ENCODE data around the gene EPB41L5.
"Not testable (repeated sequence)": the region's sequence is repeated elsewhere in the genome, so short reads cannot be mapped to it uniquely, and the experiment has no call there.

The EPB41L5 gene

DNA sequence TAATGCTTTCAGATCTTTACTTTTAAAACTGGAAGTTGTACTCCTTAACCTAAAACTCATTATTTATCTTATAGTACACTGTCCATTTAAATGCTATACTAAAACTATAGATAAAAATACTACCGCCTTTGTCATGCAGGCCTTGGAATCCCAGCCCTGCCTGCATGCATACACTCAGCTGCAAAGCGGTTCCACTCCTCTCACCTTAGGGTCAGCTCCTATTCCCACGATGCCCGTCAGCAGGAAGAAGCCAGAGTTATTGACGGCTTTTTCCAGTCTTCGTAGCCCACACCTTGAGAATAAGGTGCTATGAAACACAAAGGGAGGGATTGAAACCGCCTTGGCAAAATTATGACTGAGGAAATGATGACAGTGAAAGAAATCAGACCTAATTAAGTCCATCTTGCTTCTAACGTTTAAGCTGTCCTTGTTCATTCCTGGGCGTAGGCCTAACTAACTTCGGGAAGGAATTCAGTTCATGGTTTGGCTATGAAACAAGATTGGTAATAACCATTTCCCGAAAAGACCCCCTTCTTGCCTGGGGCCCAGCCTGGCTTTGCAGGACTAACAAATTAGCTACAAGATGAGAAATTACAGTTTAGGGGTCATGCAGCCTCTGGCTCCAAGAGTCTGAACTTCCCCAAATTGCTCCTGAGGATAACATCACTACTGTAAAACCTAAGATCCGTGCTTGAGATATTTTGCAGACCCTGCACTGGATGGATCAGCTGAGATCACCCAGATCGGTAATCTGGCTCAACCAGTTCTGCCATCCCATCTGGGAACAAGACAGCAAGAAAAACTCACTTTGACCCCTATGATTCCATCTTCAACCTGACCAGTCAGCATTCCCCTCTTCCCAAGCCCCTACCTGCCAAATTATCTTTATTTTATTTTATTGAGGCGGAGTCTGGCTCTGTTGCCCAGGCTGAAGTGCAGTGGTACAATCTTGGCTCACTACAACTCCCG is 17.1 kb downstream of the EPB41L5 start:
- no peak for DNase-seq (ENCODE audit: low read depth)

DNA sequence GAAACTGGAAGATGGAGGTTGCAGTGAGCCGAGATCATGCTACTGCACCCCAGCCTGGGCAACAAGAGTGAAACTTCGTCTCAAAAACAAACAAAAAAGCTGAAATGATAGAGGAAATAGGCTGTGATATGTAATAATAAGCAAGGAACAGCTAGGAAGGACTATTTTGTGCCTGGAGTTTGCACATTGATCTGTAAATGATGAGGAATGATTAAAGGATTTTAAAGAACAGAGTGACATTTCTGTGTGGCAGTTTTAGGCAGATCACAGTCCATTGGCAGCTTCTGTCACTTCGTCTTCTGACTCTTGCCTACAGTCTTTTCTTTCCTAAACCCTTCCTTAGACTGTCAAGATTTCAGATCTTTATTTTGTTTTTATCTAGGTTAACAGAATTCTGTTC is 19.4 kb downstream of the EPB41L5 start:
- DNase-seq (ENCODE audit: low read depth) = no peak

DNA sequence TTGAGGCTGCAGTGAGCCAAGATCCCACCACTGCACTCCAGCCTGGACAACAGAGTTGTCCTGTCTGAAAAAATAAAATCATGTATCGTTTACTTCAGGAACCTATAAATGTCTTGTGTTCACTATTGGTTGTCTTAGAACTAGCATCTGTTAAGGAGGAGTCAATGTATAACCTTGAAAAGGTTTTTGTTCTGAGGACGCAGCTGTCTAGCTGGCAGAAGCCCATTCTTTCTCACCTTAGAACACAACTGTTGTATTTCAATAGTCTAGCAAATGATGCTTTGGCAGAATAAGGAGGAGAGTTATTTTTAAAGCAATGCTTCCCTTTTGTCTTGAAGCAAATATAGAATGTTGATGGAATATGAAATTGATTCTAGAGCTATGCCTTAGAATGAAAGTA is 21.1 kb downstream of the EPB41L5 start:
- DNase-seq (ENCODE audit: low read depth) = no peak

DNA sequence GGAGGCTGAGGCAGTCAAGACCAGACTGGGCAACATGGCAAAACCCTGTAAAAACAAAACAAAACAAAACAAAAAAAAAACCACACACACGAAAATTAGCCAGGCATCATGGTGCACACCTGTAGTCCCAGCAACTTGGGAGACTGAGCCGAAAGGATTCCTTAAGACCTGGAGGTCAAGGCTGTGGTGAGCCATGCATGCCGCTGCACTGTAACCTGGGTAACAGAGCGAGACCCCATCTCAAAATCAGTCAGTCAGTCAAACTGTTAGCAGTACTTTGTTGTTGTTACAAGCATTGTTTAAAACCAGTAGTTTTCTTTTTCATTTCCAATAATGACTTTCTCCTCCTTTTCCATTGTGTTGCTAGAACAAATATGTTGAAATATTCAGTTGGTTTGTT is 21.7 kb downstream of the EPB41L5 start:
- DNase-seq (ENCODE audit: low read depth) = no peak

DNA sequence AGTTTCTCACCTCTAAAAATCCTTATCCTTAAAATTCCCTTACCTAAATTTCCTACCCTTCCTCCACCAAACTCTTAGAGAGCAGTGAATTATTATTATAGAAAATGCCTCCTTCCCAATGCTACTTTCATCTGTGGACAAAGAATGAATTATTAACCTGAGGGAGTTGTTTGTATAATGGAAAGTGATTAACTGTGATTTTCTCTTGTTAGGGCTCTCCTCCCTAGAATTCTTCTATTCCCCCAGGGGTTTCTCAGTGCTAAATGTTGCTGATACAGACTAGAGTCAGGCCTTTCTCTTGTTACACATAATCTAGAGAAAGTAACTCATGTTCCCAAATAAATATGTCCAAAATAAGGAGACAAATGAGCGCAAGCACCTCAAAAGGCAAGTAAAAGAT is 23.3 kb downstream of the EPB41L5 start:
- DNase-seq (ENCODE audit: low read depth) = no peak

DNA sequence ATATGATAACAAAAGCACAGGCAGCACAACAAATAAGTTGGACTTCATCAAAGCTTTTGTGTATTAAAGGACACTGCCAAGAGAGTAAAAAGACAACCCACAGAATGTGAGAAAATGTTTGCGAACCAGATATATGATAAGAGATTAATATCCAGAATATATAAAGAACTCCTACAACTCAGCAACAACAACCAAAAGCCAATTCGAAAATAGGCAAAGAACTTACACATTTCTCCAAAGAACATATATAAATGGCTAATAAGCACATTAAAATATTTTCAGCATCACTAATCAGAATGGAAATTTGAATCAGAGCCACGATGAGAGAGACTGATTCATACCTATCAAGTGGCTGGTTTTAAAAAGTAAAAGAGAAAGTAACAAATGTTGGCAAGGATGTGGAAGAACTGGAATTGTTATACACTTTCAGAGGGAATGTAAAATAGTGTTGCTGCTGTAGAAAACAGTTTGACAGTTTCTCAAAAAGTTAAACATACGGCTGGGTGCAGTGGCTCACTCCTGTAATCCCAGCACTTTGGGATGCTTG is 25.2 kb downstream of the EPB41L5 start:
- no peak for DNase-seq (ENCODE audit: low read depth)

DNA sequence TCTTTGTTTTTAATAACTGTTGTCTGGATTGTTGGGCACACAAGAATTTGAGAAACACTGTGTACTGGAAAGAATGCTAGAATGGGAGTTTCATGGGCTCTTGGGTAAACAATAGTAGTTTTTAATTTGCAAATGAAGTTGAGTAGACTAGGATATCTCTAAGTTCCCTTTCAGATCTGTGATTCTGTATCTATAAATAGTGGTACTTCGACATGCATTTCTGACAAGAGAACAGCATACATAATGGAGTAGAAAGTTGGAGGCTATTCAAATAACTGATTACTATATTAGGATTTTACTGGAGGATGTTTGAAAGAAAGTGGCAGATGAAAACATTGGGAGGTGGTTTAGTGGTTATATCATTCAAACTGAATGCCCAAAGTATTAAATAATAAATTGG is 29.5 kb downstream of the EPB41L5 start:
- no peak for DNase-seq (ENCODE audit: low read depth)

DNA sequence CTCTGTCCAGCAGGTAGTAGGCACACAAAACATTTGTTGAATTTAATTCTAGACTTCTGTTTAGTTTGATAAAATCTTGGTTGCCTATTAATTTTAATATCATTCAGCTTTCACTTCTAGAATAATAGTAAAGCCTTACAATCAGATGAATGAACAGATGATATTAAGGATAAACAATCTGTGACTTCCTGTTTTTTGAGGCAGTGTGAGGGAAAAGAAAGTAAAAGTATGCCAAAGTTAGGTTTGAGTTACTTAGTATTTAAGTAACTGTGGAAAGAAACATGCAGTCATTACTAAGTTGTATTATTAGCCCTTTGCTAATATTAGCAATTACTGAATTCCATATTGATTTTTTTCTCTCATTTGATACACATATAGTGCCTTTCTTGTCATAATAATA is 31.5 kb downstream of the EPB41L5 start:
- DNase-seq (ENCODE audit: low read depth) = no peak

DNA sequence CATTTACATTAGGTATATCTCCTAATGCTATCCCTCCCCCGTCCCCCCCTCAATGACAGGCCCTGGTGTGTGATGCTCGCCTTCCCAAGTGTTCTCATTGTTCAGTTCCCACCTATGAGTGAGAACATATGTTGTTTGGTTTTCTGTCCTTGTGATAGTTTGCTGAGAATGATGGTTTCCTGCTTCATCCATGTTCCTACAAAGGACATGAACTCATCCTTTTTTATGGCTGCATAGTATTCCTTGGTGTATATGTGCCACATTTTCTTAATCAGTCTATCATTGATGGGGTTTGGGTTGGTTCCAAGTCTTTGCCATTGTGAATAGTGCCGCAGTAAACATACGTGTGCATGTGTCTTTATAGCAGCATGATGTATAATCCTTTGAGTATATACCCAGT is 32.9 kb downstream of the EPB41L5 start:
- DNase-seq (ENCODE audit: low read depth) = not testable (repeated sequence)

DNA sequence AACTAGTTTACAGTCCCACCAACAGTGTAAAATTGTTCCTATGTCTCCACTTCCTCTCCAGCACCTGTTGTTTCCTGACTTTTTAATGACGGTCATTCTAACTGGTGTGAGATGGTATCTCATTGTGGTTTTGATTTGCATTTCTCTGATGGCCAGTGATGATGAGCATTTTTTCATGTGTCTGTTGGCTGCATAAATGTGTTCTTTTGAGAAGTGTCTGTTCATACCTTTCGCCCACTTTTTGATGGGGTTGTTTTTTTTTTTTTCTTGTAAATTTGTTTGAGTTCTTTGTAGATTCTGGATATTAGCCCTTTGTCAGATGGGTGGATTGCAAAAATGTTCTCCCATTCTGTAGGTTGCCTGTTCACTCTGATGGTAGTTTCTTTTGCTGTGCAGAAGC is 33.4 kb downstream of the EPB41L5 start:
- not testable (repeated sequence) for DNase-seq (ENCODE audit: low read depth)

DNA sequence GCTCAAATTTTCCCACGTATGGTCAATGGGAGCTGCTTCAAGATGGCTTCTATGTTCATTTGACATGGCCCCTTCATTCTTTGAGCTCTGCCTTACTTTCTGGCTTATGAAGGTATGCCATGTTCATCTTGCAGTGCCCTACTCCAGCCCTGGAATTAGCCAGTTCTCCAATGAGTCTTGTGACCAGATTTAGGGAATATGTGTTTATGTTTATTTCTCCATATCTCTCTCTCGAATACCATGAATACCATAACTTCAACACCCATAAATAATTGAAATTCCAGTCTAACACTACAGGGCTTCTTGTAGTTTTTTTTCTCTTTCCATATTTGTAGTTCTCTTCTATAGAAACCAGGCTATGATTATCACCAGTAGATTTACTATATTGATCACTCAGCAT is 39.7 kb downstream of the EPB41L5 start:
- DNase-seq (ENCODE audit: low read depth) = no peak

DNA sequence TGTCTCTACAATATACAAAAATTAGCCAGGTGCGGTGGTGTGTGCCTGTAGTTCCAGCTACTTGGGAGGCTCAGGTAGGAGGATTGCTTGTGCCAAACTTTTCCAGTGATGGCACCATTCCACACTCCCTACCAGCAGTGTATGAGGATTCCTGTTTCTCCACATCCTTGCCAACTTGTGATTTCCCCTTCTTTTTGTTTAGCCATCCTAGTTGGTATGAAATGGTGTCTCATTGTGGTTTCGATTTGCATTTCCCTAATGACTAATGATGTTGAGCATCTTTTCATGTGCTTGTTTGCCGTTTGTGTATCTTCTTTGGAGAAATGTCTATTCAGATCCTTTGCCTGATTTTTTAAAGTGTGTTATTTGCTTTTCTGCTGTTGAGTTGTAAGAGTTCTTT is 41.0 kb downstream of the EPB41L5 start:
- DNase-seq (ENCODE audit: low read depth) = no peak

DNA sequence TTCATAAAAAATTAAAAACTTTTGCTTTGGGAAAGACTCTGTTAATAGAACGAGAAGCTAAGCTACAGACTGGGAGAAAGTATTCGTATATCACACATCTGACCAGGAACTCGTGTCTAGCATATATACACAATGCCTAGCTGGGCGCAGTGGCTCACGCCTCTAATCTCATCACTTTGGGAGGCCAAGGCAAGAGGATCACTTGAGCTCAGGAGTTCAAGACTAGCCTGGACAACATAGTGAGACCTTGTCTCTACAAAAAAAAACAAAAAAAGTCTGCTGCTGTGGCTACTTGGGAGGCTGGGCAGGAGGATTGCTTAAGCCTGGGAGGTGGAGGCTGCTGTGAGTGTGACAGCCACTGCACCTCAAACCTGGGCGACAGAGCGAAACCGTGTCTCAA is 46.6 kb downstream of the EPB41L5 start:
- DNase-seq (ENCODE audit: low read depth) = no peak

DNA sequence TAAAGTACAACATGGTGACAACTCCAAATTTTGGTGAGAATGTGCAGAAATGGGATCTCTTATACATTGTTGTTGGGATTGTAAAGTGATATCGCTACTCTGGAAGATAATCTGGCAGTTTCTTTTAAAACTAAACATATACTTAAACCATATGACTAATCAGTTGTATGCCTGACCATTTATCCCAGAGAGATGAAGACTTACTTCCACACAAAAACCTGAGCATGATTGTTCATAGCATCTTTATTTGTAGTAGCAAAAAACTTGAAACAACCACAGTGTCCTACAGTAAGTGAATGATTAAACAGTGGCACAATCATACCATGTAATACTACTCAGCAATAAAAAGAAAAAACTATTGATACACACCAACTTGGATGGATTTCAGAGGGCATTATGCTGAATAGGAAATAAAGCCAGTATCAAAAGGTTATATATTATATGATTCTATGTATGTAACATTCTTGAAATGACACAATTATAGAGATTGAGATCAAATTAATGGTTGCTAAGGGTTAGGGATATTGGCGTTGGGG is 47.3 kb downstream of the EPB41L5 start:
- no peak for DNase-seq (ENCODE audit: low read depth)

DNA sequence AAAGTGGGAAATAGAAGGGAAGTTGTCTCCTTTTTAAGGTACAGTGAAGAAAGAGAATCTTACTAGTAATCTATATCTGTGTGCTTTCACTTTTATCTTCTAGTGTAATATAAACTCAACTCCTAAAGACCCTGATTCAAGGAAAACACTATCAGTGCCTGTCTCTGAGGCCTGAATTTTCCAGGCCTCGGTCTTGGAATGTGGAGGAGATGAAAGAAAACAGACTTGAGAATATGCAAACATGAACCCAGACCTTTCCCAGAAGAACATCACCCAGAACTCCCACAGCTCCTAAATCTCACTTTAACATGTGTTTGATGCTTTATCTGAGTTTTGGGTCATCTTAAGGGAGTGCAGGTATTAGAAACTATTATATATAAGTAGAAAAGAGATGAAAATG is 51.8 kb downstream of the EPB41L5 start:
- no peak for DNase-seq (ENCODE audit: low read depth)

DNA sequence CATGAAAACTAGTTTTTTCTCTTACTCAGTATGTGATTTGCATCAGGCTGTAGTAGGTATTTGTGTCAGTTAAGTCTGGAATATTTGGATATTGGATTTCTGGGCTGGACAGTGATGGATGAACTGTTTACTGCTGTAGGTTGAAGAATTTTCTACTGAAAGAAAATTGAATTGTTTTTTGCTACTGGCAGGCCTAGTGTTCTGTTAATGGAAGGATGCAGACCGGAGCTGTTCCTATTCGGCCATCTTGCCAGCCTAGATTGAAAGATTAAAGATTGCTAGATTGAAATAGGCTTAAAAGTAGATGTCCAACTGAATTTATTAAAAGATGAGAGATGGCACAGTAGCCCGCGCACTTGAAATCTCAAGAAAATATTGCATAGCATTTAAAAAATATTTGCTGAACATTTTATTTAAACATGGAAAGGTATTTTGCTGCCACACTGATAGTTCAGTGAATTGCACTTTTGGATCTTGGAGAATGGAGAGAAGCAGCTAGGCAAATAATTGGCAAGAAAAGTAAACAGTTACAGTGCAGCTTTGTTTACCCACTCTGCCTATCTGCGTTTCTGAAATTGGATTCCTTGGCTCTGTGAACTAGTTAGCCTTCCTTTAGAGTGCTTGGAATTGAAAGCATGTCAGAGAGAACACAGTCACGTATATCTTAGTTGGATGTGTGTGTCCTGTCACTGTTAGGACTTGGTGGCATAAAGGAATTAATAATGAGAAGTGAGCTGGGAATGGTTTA is 54.1 kb downstream of the EPB41L5 start:
- DNase-seq (ENCODE audit: low read depth) = no peak

DNA sequence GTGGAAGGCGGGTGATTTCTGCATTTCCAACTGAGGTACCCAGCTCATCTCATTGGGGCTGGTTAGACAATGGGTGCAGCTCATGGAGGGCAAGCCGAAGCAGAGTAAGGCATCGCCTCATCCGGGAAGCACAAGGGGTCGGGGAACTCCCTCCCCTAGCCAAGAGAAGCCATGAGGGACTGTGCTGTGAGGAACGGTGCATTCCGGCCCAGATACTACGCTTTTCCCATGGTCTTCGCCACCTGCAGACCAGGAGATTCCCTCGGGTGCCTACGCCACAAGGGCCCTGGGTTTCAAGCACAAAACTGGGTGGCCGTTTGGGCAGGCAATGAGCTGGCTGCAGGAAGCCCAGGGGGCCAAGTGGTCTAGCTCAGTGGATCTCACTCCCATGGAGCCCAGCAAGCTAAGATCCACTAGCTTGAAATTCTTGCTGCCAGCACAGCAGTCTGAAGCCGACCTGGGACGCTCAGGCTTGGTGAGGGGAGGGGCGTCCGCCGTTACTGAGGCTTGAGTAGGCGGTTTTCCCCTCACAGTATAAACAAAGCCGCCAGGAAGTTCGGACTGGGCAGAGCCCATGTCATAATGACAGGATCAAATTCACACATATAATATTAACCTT is 55.3 kb downstream of the EPB41L5 start:
- not testable (repeated sequence) for DNase-seq (ENCODE audit: low read depth)

DNA sequence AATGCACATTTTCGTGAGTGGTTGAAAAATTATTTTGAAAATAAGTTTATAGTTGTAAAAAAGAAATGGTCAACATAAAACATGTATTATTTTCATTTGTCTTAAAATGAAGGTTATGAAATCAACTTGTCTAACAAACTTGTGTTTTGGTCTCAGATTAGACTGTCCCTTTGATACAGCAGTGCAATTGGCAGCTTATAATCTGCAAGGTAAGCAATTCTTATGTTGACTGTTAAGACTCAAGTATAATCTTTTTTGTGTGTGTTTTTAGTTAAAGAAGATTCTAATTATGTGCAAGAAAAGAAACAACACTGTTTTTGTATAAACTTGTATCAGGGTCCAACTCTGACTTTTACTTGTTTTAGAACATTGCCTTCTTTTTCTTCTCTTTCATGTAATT is 62.7 kb downstream of the EPB41L5 start:
- no peak for DNase-seq (ENCODE audit: low read depth)

DNA sequence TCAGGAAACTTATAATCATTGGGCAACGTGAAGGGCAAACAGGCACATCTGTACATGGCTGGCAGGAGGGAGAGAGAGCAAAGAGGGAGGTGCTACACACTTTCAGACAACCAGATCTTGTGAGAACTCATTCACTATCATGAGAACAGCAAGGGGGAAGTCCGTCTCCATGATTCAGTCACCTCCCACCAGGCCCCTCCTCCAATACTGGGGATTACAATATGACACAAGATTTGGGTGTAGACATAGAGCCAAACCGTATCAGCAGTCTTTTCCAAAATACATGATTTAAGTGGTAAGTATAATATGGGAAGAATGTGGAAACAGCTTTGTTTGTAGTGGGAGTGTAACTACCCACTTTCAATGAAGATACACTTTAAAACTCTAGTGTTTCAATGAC is 65.0 kb downstream of the EPB41L5 start:
- no peak for DNase-seq (ENCODE audit: low read depth)

DNA sequence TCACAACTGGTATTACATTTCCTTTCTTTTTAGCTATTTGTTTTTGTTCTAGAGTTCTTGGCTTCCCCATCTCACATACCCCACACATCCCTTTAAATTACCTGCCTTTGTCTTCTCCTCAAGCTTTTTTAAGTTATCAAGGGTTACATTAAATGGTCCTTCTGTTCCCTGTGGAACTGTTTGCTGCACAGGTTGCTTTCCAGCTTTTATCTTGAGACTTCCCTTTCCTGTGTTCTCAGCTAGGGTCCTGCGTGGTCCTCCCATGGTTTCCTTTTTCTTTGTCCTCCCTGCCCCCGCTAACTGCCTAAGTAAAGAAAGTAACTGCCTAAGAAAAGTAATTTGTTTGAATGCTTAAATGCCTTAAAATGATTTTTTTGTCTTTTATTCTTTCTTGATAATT is 66.8 kb downstream of the EPB41L5 start:
- no peak for DNase-seq (ENCODE audit: low read depth)

DNA sequence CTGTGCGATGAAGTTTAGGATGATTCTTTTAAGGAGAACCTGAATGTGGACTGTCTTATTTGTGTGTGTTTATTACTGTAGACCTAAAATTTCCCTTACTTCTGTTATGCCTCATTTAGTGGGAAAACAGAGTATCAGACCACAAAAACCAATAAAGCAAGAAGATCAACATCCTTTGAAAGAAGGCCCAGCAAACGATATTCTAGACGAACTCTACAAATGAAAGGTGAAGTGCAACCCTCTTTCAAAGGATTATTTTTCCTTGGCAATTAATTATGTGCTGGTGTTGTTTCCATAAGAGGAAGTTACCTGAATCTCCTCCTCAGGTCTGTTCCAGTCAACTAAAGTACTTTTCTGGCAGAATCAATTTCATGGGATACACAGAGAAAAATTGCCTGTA is 78.6 kb downstream of the EPB41L5 start:
- no peak for DNase-seq (ENCODE audit: low read depth)

DNA sequence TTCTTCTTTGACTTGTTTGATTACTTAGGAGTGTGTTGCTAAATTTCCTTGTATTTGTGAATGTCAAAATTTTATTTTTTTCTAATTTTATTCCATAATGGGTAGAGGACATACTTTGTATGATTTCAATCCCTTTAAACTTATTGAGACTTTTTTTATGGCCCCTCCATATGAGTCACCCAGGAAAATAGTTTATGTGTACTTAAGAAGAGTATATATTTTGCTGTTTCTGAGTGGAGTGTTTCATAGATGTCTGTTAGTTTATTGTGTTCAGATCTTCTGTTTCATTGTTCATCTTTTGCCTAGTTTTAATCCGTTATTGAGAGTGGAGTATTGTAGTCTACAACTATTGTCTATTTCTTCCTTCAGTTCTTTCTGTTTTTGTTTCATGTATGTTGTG is 81.9 kb downstream of the EPB41L5 start:
- DNase-seq (ENCODE audit: low read depth) = no peak
